Middle frontal gyrus (tissue), 1 donor: ENCODE data around the gene XK.
"Not testable (repeated sequence)": the region's sequence is repeated elsewhere in the genome, so short reads cannot be mapped to it uniquely, and the experiment has no call there.

Experiments
- DNase-seq: peaks from one replicate; pipeline ENCODE4 v3.0.0-alpha.2; 2015; ENCODE audit warnings: low spot score; ENCODE audit errors: extremely low spot score

The XK gene

DNA sequence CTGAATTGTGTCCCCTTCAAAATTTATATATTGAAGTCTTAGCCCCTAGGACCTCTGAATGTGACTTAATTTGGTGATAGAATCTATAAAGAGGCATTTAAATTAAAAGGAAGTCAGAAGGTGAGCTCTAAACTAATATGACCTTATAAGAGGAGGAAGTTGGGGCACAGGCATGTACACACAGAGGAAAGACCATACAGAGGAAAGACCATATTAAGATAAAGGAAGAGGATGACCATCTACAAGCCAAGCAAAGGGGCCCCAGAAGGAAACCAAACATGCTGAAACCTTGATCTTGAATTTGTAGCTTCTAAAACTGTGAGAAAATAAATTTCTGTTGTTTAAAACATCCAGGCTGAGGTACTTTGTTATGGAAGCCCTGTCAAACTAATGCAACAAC lies 67.3 kb downstream of the XK start:
- no peak for DNase-seq

DNA sequence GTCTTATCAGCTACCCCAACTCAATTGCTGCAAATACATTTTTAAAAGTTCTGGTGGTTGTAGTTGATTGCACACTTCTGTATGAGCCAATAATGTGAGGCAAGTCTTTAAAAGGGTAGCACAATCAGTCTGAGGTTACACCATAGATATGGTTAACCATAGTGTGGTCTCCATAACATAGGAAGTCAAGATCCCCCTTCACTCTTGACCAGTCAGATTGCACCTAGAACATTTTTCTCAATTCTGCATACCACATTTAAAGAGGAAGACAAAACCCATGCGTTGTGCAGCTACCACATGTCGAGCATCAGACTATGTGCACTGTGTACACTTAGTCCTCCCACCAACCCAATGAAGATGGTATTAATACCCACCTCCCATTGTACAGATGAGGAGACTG lies 67.8 kb downstream of the XK start:
- no peak for DNase-seq

GRCh38 chrX:37754516-37754915 lies 68.9 kb downstream of the XK start:
- no peak for DNase-seq

GRCh38 chrX:37755025-37755424 lies 69.4 kb downstream of the XK start:
- DNase-seq: no peak

DNA sequence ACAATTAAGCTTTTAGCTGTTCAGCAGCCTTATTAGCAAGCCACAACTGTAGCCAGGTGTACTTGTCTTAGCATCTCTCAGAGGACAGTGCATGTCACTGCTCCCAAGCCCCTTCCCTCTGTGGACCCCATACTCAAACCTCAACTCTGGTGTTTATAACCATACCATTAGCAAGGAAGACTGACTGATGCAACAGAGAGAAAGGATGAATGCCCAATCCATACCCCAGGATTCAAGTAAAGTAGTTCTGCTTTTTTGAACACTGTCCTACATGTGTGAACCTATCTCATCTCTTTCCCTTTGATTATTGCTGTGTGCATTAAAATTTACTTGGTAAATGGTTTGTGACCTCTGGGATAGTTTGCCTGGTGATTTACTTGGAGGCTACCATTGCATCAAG lies 71.5 kb downstream of the XK start:
- DNase-seq: no peak

GRCh38 chrX:37759351-37759750 lies 73.8 kb downstream of the XK start:
- DNase-seq: no peak

DNA sequence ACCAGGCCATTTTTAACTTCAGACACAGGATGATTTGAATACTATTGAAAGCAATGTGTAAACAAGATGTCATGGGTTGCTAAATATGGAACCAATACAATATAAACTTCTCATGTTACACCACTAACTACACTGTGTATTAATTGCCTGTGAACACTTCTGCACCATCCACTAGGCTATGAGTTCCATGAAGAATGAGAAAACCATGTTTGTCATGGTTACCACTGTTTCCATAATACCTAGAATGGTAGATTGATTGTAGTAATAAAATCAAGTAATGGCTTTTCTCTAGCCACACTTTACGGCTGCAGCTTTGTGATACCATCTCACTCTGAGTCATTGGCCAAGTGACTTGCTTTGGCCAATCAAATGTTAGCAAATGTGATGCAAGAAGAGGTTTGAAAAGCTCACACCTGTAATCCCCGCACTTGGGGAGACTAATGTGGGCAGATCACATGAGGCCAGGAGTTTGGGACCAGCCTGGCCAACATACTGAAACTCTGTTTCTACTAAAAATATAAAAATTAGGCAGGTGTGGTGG lies 74.4 kb downstream of the XK start:
- DNase-seq: no peak

GRCh38 chrX:37763400-37763799 lies 77.8 kb downstream of the XK start:
- no peak for DNase-seq

DNA sequence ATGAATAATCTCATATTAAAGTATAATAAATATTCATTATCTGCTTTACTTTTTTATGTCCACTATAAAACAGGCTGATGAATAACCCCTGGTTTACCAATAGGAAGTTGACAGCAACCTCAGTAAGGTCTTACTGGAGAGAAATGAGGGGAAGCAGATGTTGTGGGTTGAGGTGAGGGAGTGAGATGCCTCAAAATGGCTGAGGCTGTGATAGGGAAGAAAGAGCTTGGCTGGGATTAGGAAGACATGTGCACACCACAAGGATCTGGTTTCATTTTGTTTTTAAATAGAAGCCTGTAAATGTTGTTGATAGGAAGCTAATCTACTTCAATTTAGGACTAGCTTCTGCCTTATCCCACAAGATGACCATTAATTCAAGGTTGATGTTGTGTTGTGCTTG lies 79.9 kb downstream of the XK start:
- DNase-seq: no peak

GRCh38 chrX:37767430-37767829 lies 81.8 kb downstream of the XK start:
- no peak for DNase-seq

DNA sequence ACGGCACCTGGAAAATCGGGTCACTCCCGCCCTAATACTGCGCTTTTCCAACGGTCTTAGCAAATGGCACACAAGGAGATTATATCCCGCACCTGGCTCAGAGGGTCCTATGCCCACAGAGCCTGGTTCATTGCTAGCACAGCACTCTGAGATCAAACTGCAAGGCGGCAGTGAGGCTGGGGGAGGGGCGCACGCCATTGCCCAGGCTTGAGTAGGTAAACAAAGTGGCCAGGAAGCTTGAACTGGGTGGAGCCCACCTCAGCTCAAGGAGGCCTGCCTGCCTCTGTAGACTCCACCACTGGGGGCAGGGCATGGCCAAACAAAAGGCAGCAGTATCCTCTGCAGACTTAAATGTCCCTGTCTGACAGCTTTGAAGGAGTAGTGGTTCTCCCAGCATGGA lies 83.3 kb downstream of the XK start:
- DNase-seq: not testable (repeated sequence)

DNA sequence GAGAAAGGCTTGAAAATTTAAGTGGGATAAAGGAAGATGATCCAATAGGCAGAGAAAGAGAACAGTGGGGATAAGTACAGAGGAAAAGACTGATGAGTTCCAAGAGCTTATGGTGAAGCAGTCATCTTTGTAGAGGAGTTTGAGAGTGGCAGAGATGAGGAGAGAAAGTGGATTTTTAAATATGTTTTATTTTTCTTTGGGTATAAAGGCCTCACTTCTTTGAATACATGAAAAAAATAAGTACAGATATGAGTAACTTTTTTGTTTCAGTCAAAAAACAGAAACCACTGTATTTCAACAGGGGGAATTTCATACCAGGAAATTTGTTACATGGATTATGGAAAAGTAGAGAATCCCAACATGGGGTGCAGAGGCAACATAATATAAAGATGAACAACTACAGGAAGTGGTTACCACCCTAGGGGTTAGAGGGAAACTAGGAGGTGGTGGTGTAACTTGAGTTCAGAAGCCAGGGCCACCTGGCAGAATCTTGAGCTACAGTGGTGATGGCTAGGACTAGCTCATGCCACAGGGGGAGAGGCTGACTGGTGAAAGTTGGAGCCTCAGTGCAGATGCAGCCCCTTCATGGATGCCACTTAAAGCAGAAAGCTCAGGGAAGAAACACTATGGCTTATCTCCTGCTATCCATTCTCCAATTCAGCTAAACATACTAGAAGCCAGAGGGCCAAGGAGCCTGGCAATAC lies 90.8 kb downstream of the XK start:
- DNase-seq: no peak

- DNase-seq: no peak
These were observed 91.4 kb downstream of the XK start for GRCh38 chrX:37776987-37777325.

GRCh38 chrX:37779857-37780256 lies 94.3 kb downstream of the XK start, which contains the start of gene CYBB:
CYBB (plus strand) TSS chrX:37780059; CDS start chrX:37780078, 19 bp downstream.
- no peak for DNase-seq

DNA sequence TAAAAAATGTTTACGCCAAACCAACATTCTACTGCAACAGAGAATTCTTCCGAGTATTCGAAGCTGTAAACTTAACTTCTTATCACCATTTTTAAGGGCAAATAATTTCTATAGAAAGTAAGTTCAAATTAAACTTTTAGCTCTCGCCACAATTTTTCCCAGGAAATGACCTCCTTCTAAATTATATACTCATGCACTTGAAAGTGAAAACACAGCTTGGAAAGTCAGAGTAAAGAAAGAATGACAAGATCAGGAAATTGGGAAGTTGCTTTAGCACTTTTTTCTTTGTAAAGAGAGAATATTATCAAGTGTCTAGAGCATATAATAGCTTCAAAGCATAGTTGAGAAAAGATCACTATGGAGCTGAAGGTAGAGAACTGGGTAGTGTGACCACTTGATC lies 95.5 kb downstream of the XK start:
- no peak for DNase-seq
